ENCODE measurements around the gene PDXK. TPM values are rescaled to one million over a fixed set of nuclear protein-coding genes. Genes with fewer than 3 reads are reported as not detected.

The PDXK gene
- total and polyA plus RNA-seq, 10 of the 15 experiments (the other 5 are each of a cell fraction or from before 2014, with no cell fraction given), result 3.7 to 141 (median 60.0) TPM

- intact Hi-C loops (cut with micrococcal nuclease; ENCODE audit: unreplicated experiment) (no loop called here), in situ Hi-C loops (cut with MboI) (no loop called here)
- BruUV-seq (replicated peaks), result no TSS peak
- ChIA-PET SMC1A (ENCODE audit: uncharacterized antibody, unreplicated experiment) (no interaction called here), POLR2A (no interaction called here), RAD21 (ENCODE audit: unreplicated experiment) (no interaction called here), CTCF (no interaction called here)
- no peak for TF ChIP-seq ZNF384 (IDR thresholded peaks at IDR 0.05; ENCODE audit: borderline replicate concordance, low read depth, low read length)
- TF ChIP-seq CEBPZ (IDR thresholded peaks at IDR 0.05; ENCODE audit: low read depth, low read length), result no peak
- TF ChIP-seq WRNIP1 (IDR thresholded peaks at IDR 0.05; ENCODE audit: borderline replicate concordance, low read depth, low read length), result no peak
- no peak for TF ChIP-seq ZSCAN29 (IDR thresholded peaks at IDR 0.05)
- TF ChIP-seq NFYA (IDR thresholded peaks at IDR 0.05; ENCODE audit: borderline replicate concordance, low read depth, low read length), result no peak
- no peak for TF ChIP-seq MLLT1 (IDR thresholded peaks at IDR 0.05)
- no peak for TF ChIP-seq ESRRA (IDR thresholded peaks at IDR 0.05; ENCODE audit: low read length)
- no peak for TF ChIP-seq BCL11A (IDR thresholded peaks at IDR 0.05; ENCODE audit: low read depth, low read length)
- no peak for TF ChIP-seq GATAD2B (conservative IDR thresholded peaks at IDR 0.05; ENCODE audit: low read depth)
- no peak for TF ChIP-seq BRCA1 (IDR thresholded peaks at IDR 0.05; ENCODE audit: low read depth, low read length)
- no peak for TF ChIP-seq CHD2 (IDR thresholded peaks at IDR 0.05; ENCODE audit: borderline replicate concordance, low read depth, low read length)
- TF ChIP-seq ELK1 (IDR thresholded peaks at IDR 0.05; ENCODE audit: low read depth, low read length), result no peak
- no peak for TF ChIP-seq ETV6 (conservative IDR thresholded peaks at IDR 0.05 in 1 of 2, IDR thresholded peaks at IDR 0.05 in 1 of 2; ENCODE audit: borderline replicate concordance in 1 of 2, low read depth in 1 of 2)
- no peak for TF ChIP-seq NR2C2 (IDR thresholded peaks at IDR 0.05; ENCODE audit: borderline replicate concordance, control insufficient read depth, insufficient read length, low read depth)
- no peak for TF ChIP-seq YBX1 (IDR thresholded peaks at IDR 0.05)
- Histone ChIP-seq H3K9me3 (replicated peaks; ENCODE audit: control insufficient read depth, insufficient read depth, low read length) (no peaks in the 10 kb centered on the region), H3K27me3 (replicated peaks in 1 of 2; ENCODE audit: control insufficient read depth in 2 of 2, insufficient read depth in 2 of 2, low read length in 1 of 2) (no peaks in the 10 kb centered on the region), H3K36me3 (ENCODE audit: control insufficient read depth in 2 of 2, insufficient read depth in 2 of 2, low read length in 1 of 2) (peaks cover 11 to 36% of the 10 kb centered on the region in 2 experiments; a peak in 3 of 4 replicates), H3K4me3 (no peak overlapping the region), H3K79me2 (ENCODE audit: control insufficient read depth, insufficient read depth, low read length) (no peaks in the 10 kb centered on the region), H2AFZ (ENCODE audit: control insufficient read depth, low read depth, low read length) (no peak overlapping the region), H3K27ac (ENCODE audit: control insufficient read depth, insufficient read depth) (no peak overlapping the region), H3K9ac (ENCODE audit: control insufficient read depth, insufficient read depth, low read length) (no peak overlapping the region), H3K4me1 (ENCODE audit: control insufficient read depth, insufficient read depth, low read length) (no peaks in the 10 kb centered on the region), H4K20me1 (ENCODE audit: control insufficient read depth, insufficient read depth) (no peaks in the 10 kb centered on the region), H3K4me2 (ENCODE audit: control insufficient read depth, insufficient read depth) (no peak overlapping the region)
- ATAC-seq (no peak), FAIRE-seq (no peak), DNase-seq (ENCODE audit: low read depth, low spot score) (no peak)
- 89% methylated on average over 16 of the region's 16 CpGs for WGBS (ENCODE audit: insufficient coverage, insufficient replicate concordance, low lambda C conversion rate, missing lambda C conversion rate)
These were observed 38.7 kb downstream of the PDXK start for GRCh38 chr21:43757601-43758000.

All from GM12878 (cell line).